GM19397 (cell line): ENCODE results near the gene CAPZB.

ENCODE experiments used
- ATAC-seq: cut with Tn5 transposase; IDR thresholded peaks from one replicate; pipeline ENCODE4 v1.9.1; 2021; ENCODE audit warnings: mild to moderate bottlenecking, moderate library complexity; ENCODE audit not compliant: unreplicated experiment

The CAPZB gene

GRCh38 chr1:19472174-19472573 lies 13.2 kb downstream of the CAPZB start:
- no peak for ATAC-seq

- no peak for ATAC-seq
These were observed 16.3 kb downstream of the CAPZB start for GRCh38 chr1:19469004-19469403.

GRCh38 chr1:19468397-19468956 lies 16.9 kb downstream of the CAPZB start:
- ATAC-seq, result peak; percentile 66

GRCh38 chr1:19467199-19468187 lies 17.8 kb downstream of the CAPZB start:
- ATAC-seq, result no peak

GRCh38 chr1:19466112-19466561 lies 19.2 kb downstream of the CAPZB start:
- no peak for ATAC-seq

- no peak for ATAC-seq
These were observed 19.7 kb downstream of the CAPZB start for GRCh38 chr1:19465650-19466049.

- no peak for ATAC-seq
These were observed 20.2 kb downstream of the CAPZB start for GRCh38 chr1:19465123-19465522.

- no peak for ATAC-seq
These were observed 20.6 kb downstream of the CAPZB start for GRCh38 chr1:19464696-19465095.

- no peak for ATAC-seq
These were observed 21.9 kb downstream of the CAPZB start for GRCh38 chr1:19463504-19463803.

- peak; percentile 65 for ATAC-seq
These were observed 22.4 kb downstream of the CAPZB start for GRCh38 chr1:19462781-19463503.

- ATAC-seq, result no peak
These were observed 24.2 kb downstream of the CAPZB start for GRCh38 chr1:19461220-19461554.

GRCh38 chr1:19460535-19461219 lies 24.7 kb downstream of the CAPZB start:
- ATAC-seq, result no peak

- no peak for ATAC-seq
These were observed 26.4 kb downstream of the CAPZB start for GRCh38 chr1:19458815-19459417.

- no peak for ATAC-seq
These were observed 27.7 kb downstream of the CAPZB start for GRCh38 chr1:19457607-19458006.

GRCh38 chr1:19456968-19457441 lies 28.3 kb downstream of the CAPZB start:
- no peak for ATAC-seq

GRCh38 chr1:19455353-19455752 lies 30.0 kb downstream of the CAPZB start:
- ATAC-seq, result no peak

GRCh38 chr1:19454265-19455146 lies 30.8 kb downstream of the CAPZB start:
- no peak for ATAC-seq

GRCh38 chr1:19453741-19454201 lies 31.6 kb downstream of the CAPZB start:
- ATAC-seq, result no peak

- no peak for ATAC-seq
These were observed 33.1 kb downstream of the CAPZB start for GRCh38 chr1:19452221-19452663.
